Measurements from ENCODE around the gene LZIC. TPM values are rescaled to one million over a fixed set of nuclear protein-coding genes. Genes with fewer than 3 reads are reported as not detected.
"Not testable (repeated sequence)": the region's sequence is repeated elsewhere in the genome, so short reads cannot be mapped to it uniquely, and the experiment has no call there.

The LZIC gene
- total RNA-seq, 2 donors from 2014 or later, result 22.7 to 24.5 TPM

DNA sequence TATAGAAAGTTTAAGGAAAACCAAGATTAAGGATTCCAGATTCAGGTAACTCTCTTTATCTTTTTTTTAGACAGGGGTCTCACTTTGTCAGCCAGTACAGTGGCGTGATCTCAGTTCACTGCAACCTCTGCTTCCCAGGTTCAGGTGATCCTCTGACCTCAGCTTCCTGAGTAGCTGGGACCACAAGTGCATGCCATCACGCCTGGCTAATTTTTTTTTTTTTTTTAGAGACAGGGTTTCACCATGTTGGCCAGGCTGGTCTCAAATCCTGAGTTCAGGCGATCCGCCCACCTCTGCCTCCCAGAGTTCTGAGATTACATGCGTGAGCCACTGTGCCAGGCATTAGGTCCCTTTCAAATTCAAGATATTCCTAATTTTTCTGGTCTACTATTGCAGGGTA lies 15.9 kb downstream of the LZIC start:
- Mint-ChIP-seq H3K27ac (no peak overlapping the region), H3K4me3 (no peak overlapping the region)

GRCh38 chr1:9922342-9922741 lies 20.8 kb downstream of the LZIC start:
- H3K27ac Mint-ChIP-seq, result no peak overlapping the region
- H3K36me3 Mint-ChIP-seq (ENCODE audit: insufficient read depth in 2 of 2), result no peaks in the 10 kb centered on the region
- H3K4me1 Mint-ChIP-seq (ENCODE audit: low read depth), result peaks cover 8% of the 10 kb centered on the region
- ATAC-seq (replicated peaks in 1 of 2) (no peak), DNase-seq (no peak)
- no peak overlapping the region for H3K4me3 Mint-ChIP-seq
- H3K27me3 Mint-ChIP-seq (ENCODE audit: low read depth), result no peaks in the 10 kb centered on the region
- no peaks in the 10 kb centered on the region for H3K9me3 Mint-ChIP-seq

More for the DNA sequence above, 15.9 kb downstream of the LZIC start:
- H3K9me3 Mint-ChIP-seq, result no peaks in the 10 kb centered on the region
- H3K27me3 Mint-ChIP-seq (ENCODE audit: low read depth), result no peaks in the 10 kb centered on the region
- ATAC-seq (replicated peaks in 1 of 2) (no peak), DNase-seq (no peak)
- H3K36me3 Mint-ChIP-seq (ENCODE audit: insufficient read depth in 2 of 2), result peaks cover 3 to 7% of the 10 kb centered on the region in 2 donors
- no peaks in the 10 kb centered on the region for H3K4me1 Mint-ChIP-seq (ENCODE audit: low read depth)

- Mint-ChIP-seq H3K9me3 (no peaks in the 10 kb centered on the region), H3K36me3 (ENCODE audit: insufficient read depth in 2 of 2) (no peaks in the 10 kb centered on the region), H3K27me3 (ENCODE audit: low read depth) (no peaks in the 10 kb centered on the region), H3K4me1 (ENCODE audit: low read depth) (peaks cover 8% of the 10 kb centered on the region), H3K27ac (no peak overlapping the region), H3K4me3 (no peak overlapping the region)
- ATAC-seq (replicated peaks in 1 of 2) (no peak), DNase-seq (no peak)
Observed at GRCh38 chr1:9920606-9921005, 22.6 kb downstream of the LZIC start.

GRCh38 chr1:9917901-9918300 lies 25.3 kb downstream of the LZIC start:
- H3K9me3 Mint-ChIP-seq, result no peaks in the 10 kb centered on the region
- no peak overlapping the region for H3K4me3 Mint-ChIP-seq
- no peaks in the 10 kb centered on the region for H3K27me3 Mint-ChIP-seq (ENCODE audit: low read depth)
- DNase-seq, result no peak
- H3K4me1 Mint-ChIP-seq (ENCODE audit: low read depth), result peaks cover 15% of the 10 kb centered on the region
- ATAC-seq (replicated peaks in 1 of 2), result peak in 1 of 2 donors; percentile 42
- H3K27ac Mint-ChIP-seq, result no peak overlapping the region
- no peaks in the 10 kb centered on the region for H3K36me3 Mint-ChIP-seq (ENCODE audit: insufficient read depth in 2 of 2)

DNA sequence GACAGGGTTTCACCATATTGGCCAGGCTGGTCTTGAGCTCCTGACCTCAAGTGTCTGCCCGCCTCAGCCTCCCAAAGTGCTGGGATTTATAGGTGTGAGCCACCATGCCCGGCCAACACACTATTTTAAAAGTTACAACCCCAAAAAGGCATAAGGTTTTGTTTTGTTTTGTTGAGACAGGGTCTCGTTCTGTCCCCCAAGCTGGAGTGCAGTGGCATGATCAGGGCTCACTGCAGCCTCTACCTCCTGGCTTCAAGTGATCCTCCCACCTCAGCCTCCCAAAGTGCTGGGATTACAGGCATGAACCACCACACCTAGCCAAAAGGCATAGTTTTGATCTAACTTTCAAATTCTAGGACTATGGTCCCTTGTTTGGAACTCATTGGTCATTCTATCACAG lies 25.7 kb downstream of the LZIC start:
- peaks cover 19% of the 10 kb centered on the region for H3K4me1 Mint-ChIP-seq (ENCODE audit: low read depth)
- DNase-seq; H3K27me3 Mint-ChIP-seq (ENCODE audit: low read depth); H3K4me3 Mint-ChIP-seq; ATAC-seq (replicated peaks in 1 of 2); H3K9me3 Mint-ChIP-seq; H3K36me3 Mint-ChIP-seq (ENCODE audit: insufficient read depth in 2 of 2); H3K27ac Mint-ChIP-seq: not testable (repeated sequence)

DNA sequence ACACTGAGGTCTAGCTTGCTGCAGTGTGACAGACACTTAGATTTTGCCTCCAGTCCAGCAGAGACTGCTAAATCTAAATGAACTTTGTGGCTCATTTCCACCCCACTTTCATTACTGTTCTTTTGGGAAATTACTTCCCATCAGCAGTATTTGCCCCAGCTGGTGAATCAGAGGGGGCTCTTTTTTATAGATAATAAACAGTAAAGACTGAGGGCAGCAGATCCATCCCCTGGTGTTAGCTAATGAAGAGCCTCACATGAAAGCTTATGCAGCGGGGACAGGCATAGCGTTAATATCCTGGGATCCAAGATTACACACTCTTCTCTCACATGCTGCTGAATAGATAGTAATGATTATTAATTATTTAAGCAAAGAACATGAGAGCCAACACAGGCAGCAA lies 26.7 kb downstream of the LZIC start:
- Mint-ChIP-seq H3K4me3 (no peak overlapping the region), H3K9me3 (no peaks in the 10 kb centered on the region), H3K36me3 (ENCODE audit: insufficient read depth in 2 of 2) (no peaks in the 10 kb centered on the region), H3K27ac (no peak overlapping the region), H3K4me1 (ENCODE audit: low read depth) (peaks cover 26% of the 10 kb centered on the region), H3K27me3 (ENCODE audit: low read depth) (no peaks in the 10 kb centered on the region)
- no peak for DNase-seq
- no peak for ATAC-seq (replicated peaks in 1 of 2)

DNA sequence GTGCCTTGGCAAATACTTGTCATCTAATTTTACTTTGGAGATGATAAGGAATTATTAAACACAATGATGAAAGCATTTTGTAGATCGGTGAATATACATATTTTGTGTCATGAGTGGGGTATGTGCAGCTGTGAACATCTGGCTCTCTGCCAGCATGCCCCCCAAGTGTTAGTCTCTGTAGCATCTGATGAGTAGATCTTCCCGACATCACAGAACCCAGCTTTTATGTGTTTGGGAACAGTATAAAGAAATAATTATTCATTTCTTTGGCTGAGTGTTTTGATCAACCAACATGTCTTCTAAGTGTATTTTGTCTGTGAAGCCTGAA lies 28.6 kb downstream of the LZIC start:
- no peaks in the 10 kb centered on the region for H3K9me3 Mint-ChIP-seq
- DNase-seq (no peak), ATAC-seq (replicated peaks in 1 of 2) (no peak)
- no peak overlapping the region for H3K4me3 Mint-ChIP-seq
- H3K36me3 Mint-ChIP-seq (ENCODE audit: insufficient read depth in 2 of 2), result no peaks in the 10 kb centered on the region
- H3K4me1 Mint-ChIP-seq (ENCODE audit: low read depth), result peaks cover 33% of the 10 kb centered on the region
- H3K27ac Mint-ChIP-seq, result no peak overlapping the region
- H3K27me3 Mint-ChIP-seq (ENCODE audit: low read depth), result no peaks in the 10 kb centered on the region

DNA sequence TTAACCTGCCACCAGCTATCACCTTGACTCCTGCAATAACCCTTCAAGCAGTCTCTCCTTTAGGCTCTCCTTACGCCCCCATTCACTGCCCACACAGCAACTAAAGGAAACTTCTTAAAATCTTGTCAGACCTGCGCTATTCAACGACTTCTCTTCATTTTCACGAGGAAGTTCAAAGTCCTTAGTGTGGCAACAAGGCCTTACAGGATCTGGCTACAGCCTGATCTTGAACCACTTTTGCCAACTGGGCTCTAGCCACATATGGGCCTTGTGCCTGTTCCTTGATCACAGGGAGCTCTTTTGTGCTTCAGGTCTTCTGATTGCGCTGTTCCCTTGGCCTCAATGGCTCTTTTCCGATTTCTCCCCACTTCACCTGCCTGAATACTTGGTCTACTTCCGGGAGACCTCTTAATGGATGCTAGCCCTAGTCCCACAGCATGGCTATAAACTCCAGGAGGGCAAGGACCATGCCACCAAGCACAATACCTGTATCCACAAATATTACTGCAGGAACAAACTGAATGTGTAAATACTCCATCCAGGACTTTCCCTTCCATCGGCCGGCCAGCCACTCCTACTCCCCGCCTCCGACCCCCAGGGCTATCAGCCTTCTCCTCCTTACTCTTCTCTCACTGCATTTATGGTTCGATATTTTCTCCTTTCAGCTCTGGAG lies 30.8 kb downstream of the LZIC start:
- no peaks in the 10 kb centered on the region for H3K9me3 Mint-ChIP-seq
- H3K4me1 Mint-ChIP-seq (ENCODE audit: low read depth), result peaks cover 47% of the 10 kb centered on the region

DNA sequence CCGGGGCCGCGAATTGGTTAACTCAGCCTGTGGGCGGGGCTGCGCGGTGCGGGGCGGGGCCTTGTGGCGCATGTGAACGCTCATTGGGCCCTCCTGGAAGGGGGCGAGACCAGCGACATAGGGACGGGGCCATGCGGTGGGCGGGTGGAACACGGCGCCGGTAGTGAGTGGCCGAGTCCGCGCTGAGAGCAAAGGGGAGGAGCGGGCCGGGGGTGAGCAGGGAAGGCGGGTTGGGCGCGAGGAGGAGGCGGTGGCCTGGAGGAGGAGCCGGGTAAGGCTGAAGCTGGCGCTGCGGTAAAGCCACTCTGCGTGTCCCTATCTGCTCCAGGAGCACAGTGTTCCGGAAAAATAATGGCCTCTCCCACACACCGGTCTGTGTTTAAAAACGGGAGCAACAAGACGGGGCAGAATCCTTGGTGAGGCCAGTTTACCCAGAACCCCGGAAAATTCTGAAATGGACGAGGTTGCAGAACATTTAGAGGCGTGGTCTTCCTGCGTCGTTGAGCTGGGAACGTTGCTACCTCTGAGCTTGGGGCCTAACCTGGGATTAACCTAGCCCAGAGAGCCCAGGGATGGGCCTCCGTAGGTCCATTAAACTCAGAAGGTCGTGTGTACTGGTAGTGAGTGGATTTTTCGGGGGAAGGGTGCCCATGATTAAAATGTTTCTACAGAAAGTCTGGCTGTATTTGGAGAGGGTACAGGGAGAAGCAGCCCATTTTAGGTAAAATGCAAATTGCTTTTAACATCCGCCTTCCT lies 32.6 kb downstream of the LZIC start:
- H3K4me1 Mint-ChIP-seq (ENCODE audit: low read depth), result peaks cover 56% of the 10 kb centered on the region
- H3K4me3 Mint-ChIP-seq, result peak overlapping the region; percentile 96 to 97
- ATAC-seq (replicated peaks in 1 of 2), result peak; percentile 95
- H3K27ac Mint-ChIP-seq, result peak overlapping the region; percentile 92
- peaks cover 0 to 2% of the 10 kb centered on the region in 2 donors for H3K36me3 Mint-ChIP-seq (ENCODE audit: insufficient read depth in 2 of 2)
- peak; percentile 99 to 100 for DNase-seq
- peaks cover 6% of the 10 kb centered on the region for H3K27me3 Mint-ChIP-seq (ENCODE audit: low read depth)
- no peaks in the 10 kb centered on the region for H3K9me3 Mint-ChIP-seq

More for the DNA sequence above, 30.8 kb downstream of the LZIC start:
- DNase-seq (no peak), ATAC-seq (replicated peaks in 1 of 2) (no peak)
- H3K4me3 Mint-ChIP-seq, result peak overlapping the region; percentile 7 to 48
- H3K27me3 Mint-ChIP-seq (ENCODE audit: low read depth), result peaks cover 5% of the 10 kb centered on the region
- H3K27ac Mint-ChIP-seq, result no peak overlapping the region
- peaks cover 0 to 2% of the 10 kb centered on the region in 2 donors for H3K36me3 Mint-ChIP-seq (ENCODE audit: insufficient read depth in 2 of 2)

- H3K4me1 Mint-ChIP-seq (ENCODE audit: low read depth), result peaks cover 62% of the 10 kb centered on the region
- H3K27me3 Mint-ChIP-seq (ENCODE audit: low read depth), result peaks cover 6% of the 10 kb centered on the region
- H3K4me3 Mint-ChIP-seq, result peak within 1 kb of the TSS; percentile 97 to 100
- no peaks in the 10 kb centered on the region for H3K9me3 Mint-ChIP-seq
- H3K36me3 Mint-ChIP-seq (ENCODE audit: insufficient read depth in 2 of 2), result peaks cover 0 to 2% of the 10 kb centered on the region in 2 donors
- peak within 1 kb of the TSS; percentile 92 for H3K27ac Mint-ChIP-seq
- DNase-seq, result no peak
- peak; percentile 82 to 84 for ATAC-seq (replicated peaks in 1 of 2)
Observed at GRCh38 chr1:9910076-9910422, 33.1 kb downstream of the LZIC start, which contains the start of gene CTNNBIP1. Gene CTNNBIP1, minus strand, starts transcription at chr1:9910269. Its CDS starts 38,205 bp downstream, at chr1:9872064.

DNA sequence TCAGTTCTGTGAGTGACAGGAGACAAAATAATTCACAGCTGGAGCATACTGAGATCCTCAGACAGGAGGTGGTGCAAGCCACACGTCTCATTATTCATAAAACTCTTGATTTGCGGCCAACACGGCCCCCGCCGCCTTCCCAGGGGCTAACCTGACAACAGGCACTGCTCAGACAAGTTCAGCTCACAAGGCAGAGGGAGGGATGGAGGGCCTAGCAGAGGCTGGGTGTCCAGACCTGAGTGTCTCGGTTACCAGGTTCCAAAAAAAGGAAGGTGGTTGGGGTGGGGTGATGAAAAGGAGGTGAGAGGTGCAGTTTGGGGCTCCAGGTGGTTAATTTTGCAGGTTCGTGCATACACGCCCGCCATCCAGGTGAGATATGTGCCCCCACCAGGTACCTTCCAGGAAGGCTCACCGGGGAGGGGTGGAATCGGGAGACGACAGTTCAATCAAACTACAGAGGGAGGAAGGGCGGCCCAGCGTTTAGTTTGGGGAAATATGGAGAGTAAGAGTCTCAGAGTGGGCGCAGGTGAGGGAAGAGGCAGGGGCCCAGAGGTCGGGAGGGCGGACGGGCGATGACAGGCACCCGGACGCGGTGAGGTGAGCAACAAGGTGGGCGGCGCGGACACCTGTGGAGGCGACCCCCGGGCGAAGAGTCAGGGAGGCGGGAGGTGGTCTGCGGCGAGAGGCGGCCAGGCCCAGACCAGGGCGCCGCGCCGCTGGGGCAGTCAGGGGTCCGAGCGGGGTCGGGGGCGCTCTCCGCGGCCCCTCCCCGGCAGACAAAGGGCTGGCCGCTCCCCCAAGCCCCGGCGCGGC lies 33.8 kb downstream of the LZIC start:
- no peak for ATAC-seq (replicated peaks in 1 of 2)
- Mint-ChIP-seq H3K27me3 (ENCODE audit: low read depth) (peaks cover 6% of the 10 kb centered on the region), H3K27ac (peak overlapping the region; percentile 54), H3K4me3 (peak overlapping the region; percentile 95 to 100), H3K9me3 (no peaks in the 10 kb centered on the region), H3K36me3 (ENCODE audit: insufficient read depth in 2 of 2) (peaks cover 0 to 2% of the 10 kb centered on the region in 2 donors), H3K4me1 (ENCODE audit: low read depth) (peaks cover 66% of the 10 kb centered on the region)
- DNase-seq, result peak; percentile 67 to 68

- H3K4me1 Mint-ChIP-seq (ENCODE audit: low read depth), result peaks cover 66% of the 10 kb centered on the region
- H3K9me3 Mint-ChIP-seq, result no peaks in the 10 kb centered on the region
- ATAC-seq (replicated peaks in 1 of 2) (no peak), DNase-seq (no peak)
- peak overlapping the region; percentile 95 to 100 for H3K4me3 Mint-ChIP-seq
- H3K27ac Mint-ChIP-seq, result no peak overlapping the region
- H3K36me3 Mint-ChIP-seq (ENCODE audit: insufficient read depth in 2 of 2), result peaks cover 0 to 2% of the 10 kb centered on the region in 2 donors
- H3K27me3 Mint-ChIP-seq (ENCODE audit: low read depth), result peaks cover 6% of the 10 kb centered on the region
Observed at GRCh38 chr1:9908871-9909233, 34.3 kb downstream of the LZIC start.

GRCh38 chr1:9907441-9907840 lies 35.8 kb downstream of the LZIC start:
- H3K27me3 Mint-ChIP-seq (ENCODE audit: low read depth), result peaks cover 6% of the 10 kb centered on the region
- H3K9me3 Mint-ChIP-seq, result no peaks in the 10 kb centered on the region
- DNase-seq (no peak), ATAC-seq (replicated peaks in 1 of 2) (no peak)
- no peak overlapping the region for H3K27ac Mint-ChIP-seq
- peaks cover 74% of the 10 kb centered on the region for H3K4me1 Mint-ChIP-seq (ENCODE audit: low read depth)
- peaks cover 0 to 2% of the 10 kb centered on the region in 2 donors for H3K36me3 Mint-ChIP-seq (ENCODE audit: insufficient read depth in 2 of 2)
- H3K4me3 Mint-ChIP-seq, result no peak overlapping the region

Data from activated T-cell treated with anti-CD3 and anti-CD28 coated beads, Interleukin-2, amount 50 U/mL, for 72 hours (primary cell).